Activated CD4-positive, alpha-beta T cell treated with anti-CD3 and anti-CD28 coated beads for 1 hour (primary cell): Measurements from ENCODE around the gene HIP1.
A peak's percentile ranks its signal among the peaks of the same experiment; 100 is the strongest.
"Not testable (repeated sequence)": the region's sequence is repeated elsewhere in the genome, so short reads cannot be mapped to it uniquely, and the experiment has no call there.

Source experiments
- DNase-seq: peaks from one replicate; pipeline ENCODE4 v3.0.0-alpha.2; 2020

The HIP1 gene

DNA sequence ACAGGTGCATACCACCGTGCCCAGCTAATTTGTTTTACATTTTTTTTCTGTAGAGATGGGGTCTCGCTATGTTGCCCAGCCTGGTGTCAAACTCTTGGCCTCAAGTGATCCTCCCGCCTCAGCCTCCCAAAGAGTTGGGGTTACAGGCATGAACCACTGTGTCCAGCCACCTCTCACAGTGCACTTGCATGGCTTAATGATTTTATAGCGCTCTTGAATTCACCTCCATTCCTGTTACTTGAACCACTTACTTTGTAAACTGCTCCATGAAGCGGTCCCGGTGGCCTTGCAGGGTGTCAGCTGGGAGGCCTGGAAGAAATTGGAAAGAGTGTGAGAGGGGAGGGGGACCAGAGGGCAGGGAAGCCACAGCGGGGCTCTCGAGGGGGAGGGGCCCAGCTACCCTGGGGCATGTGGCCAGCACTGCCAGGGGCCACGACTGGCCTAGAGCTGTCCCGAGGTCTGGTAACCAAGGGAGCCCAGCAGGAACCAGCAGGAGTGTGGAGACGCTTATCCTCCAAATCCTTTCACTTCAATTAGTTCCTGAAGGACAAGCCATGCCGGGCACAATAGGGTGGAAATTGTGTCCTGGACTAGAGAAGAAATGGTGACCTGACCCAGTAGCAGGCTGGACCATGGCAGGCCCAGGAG is 170.7 kb downstream of the HIP1 start:
- no peak for DNase-seq

GRCh38 chr7:75565132-75565837 is 173.5 kb downstream of the HIP1 start:
- no peak for DNase-seq

DNA sequence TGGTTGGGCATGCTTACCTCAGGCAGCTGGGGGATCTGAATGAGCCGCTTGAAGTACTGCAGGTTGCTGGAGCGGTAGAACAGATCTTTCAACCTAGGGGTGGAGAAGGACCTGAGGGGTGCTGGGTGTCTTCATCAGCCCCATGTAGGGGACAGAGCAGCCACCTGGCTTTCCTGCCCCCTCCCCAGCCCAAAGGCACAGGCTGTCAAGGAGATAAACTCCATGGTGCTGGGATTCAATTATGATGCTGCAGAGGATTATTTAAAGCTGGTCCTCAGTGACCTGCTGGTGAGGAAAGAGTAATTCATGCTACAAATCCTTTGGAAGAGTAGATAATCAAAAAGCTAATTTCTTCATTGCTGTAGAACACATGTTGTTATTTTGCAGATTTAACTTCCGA is 175.6 kb downstream of the HIP1 start:
- DNase-seq, result no peak

DNA sequence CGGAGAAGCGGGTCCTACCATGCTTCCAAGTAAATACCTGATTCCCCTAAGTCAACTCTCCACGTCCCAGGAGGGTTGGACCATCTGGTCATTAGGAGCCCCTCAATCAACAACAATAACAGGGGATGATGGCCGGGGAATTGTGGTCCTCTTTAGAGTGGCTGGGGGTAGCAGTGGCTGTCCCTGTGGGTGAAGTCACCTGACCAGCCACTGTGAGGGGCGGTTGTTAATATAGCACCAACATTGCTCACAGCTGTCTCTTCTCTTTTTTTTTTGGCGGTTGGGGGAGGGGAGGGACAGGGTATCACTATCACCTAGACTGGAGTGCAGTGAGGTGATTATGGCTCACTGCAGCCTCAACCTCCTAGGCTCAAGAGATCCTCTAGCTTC is 178.8 kb downstream of the HIP1 start:
- DNase-seq, result no peak

DNA sequence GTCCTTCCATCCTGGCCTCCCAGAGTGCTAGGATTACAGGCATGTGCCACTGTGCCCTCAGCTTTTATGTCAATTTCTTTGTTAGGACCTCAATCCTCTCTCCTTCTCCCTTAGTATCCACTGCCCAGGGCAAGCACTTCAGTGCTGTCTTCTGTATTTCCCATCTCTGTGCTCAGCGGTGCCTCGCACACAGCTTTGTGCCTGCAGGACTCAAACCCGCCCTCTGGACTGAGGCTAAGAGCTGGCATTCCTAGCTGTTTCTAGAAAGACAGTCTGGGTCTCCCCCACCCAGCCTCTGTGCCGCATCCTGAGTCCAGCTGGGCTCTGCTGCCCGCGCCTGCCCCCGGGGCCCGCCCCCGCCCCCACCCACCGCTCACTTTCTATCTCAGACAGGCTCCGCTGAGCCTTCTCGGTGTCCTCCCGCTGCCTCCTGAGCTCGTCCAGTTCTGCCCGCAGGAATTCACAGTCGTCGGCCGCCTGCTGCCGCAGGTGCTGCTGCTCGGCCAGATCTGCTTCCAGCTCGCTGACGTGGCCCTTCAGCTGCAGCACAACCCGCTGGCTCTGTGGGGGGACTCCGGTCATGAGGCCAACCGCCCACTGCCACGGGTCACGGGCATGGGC is 179.3 kb downstream of the HIP1 start:
- no peak for DNase-seq

DNA sequence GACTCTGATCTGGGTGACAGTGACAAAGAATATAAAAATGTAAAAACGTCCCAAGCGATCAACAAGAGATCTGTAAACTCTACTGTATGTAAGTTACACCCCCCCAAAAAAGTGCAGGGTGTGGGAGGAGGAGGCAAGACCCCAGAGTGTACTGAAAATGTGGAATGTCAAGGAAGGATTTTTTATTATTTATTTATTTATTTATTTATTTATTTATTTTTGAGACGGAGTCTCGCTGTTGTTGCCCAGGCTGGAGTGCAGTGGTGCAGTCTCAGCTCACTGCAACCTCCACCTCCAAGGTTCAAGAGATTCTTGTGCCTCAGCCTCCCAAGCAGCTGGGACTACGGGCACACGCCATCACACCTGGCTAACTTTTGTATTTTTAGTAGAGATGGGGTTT is 181.9 kb downstream of the HIP1 start:
- not testable (repeated sequence) for DNase-seq

GRCh38 chr7:75555736-75556135 is 183.0 kb downstream of the HIP1 start:
- no peak for DNase-seq

GRCh38 chr7:75546237-75547015 is 192.3 kb downstream of the HIP1 start:
- DNase-seq, result no peak

DNA sequence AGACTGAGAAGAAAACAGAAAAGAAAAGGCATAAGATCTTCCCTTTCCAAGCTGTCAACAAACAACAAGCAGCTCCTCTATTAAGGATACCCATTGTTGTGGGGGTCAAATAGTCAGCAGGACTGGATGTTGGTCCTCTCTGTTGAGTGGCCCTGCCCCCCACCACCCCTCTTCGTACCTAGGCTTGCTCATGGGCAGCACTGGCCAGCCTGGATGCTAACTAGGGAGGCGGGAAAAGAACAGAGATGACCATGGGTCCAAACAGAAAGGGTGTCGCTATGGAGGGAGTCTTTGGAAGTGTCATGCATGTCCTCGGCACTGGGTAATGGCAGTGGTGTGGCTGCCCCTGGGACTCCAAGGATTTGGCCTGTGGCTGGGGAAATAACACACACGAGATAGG is 201.0 kb downstream of the HIP1 start:
- no peak for DNase-seq

GRCh38 chr7:75536940-75537538 is 201.7 kb downstream of the HIP1 start:
- DNase-seq, result no peak

GRCh38 chr7:75536491-75536890 is 202.2 kb downstream of the HIP1 start:
- DNase-seq, result no peak

DNA sequence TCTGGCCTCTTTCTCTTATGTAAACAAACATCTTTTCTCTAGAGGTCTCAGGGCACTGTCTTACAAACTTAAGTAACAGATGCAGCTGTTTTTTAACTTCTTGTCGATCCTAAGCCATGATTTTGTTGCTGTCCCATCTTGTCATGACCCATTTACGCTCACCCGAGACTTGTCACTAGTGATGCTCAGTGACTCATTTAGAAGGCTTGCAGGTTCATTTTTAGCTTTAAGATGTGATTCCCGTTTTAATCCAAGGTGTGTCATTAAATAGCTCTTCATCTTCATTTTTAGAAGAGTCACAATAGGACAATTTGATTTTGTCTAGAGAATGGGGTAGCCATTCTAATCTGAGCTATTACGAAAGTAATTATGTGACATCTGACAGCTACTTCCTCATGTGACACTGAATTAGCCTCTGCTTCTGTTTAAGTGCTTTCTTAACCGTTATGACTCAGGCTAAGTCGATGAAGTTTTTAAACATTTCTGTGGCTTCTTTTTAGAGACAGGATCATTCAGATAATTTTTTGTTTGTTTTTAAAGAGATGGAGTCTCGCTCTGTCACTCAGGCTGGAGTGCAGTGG is 203.9 kb downstream of the HIP1 start:
- no peak for DNase-seq

GRCh38 chr7:75533926-75534325 is 204.8 kb downstream of the HIP1 start:
- no peak for DNase-seq

- no peak for DNase-seq
Observed at GRCh38 chr7:75532639-75533038, 206.1 kb downstream of the HIP1 start.

DNA sequence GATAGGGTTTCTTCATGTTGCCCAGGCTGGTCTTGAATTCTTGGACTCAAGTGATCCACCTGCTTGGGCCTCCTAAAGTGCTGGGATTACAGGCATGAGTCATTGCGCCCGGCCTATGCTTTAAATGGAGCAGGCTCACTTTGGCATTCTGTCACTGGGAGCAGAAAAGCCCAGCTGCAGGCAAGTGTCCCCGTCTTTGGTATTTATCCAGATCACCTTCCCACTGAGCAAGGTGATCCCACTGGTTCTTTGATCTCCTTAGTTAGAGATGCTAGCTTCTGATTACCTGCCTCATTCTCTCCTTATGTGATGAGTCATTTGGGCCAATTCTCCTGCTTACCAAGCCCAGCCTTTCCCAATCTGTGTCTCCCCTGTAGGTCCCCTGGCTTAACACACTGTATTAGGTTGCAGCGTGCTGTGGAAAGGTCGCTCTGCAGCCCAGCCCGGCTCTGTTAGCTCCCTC is 207.4 kb downstream of the HIP1 start:
- no peak for DNase-seq

DNA sequence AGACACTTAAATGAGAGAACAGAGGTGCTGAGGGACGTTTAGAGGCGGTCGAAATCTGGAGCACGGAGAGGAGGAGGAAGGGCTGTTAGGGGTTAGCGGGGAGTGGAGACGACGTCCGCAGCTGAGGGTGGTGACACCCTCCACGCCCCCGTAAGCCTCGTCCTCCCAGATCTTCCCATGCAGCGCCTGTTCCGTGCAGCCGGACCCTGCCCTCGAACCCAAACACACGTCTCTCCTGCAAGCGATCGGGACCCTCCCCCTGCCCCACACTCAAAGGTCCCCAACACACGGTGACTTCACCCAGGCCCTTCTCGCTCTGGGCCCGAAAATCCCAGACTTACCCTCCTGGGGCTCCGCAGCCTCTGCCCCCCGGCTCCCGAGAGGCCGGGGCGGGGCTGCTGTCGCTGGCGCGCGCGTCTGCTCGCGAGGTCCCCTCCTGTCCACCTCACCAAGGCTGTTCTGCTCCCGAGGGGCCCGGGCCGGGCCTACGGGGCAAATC is 211.5 kb downstream of the HIP1 start:
- not testable (repeated sequence) for DNase-seq

DNA sequence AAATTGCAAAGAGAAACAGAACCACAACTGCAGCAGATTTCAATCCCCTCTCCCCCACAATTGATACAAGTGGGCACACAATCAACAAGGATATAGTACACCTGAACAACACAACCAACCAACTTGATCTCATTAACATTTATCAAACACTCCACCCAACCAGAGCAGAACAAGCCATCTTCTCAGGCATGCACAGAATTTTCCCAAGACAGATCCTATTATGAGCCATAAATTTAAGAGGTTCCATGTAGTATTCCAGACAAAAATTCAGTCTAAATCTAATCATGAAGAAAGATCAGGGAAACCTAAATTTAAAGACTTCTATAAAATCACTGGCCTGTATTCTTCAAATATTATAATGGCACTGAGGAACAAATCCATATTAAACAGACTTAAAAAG is 217.0 kb downstream of the HIP1 start:
- DNase-seq, result not testable (repeated sequence)

- not testable (repeated sequence) for DNase-seq
Observed at GRCh38 chr7:75518842-75519241, 219.9 kb downstream of the HIP1 start.

DNA sequence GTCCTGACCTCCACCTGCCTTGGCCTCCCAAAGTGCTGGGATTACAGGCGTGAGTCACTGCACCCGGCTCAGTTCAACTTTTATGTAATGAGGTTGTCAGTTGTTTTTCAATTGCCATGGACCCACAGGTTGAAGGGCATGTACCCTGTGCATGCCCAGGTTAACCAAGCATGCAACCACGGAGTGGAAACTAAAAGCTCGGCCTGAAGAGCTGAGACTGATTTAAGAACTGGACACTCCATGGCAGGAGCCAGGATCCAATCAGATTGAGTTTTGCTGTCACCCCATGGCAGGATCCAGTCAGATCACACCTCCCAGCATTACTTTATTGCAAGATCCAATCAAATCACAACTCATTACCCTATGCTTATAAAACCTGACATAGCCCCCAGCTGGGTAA is 229.7 kb downstream of the HIP1 start:
- not testable (repeated sequence) for DNase-seq

DNA sequence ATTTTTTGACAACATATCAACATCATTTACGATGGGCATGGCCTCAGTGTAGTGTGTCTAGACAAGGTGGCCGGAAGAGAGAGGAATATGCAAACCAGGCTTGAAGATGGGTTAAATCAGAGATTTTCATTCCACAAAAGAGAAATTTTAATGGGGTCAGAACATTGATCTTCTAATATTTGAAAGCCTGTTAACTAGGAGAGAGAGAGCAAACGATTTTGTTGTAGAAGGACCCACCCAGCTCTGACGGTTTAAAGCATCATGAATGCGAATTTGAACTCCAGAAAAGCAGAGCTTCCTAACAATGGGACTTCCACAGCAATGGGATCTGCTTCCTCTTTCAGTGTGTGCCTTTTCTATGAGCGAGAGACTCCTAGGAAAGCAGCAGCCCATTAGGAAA is 246.7 kb downstream of the HIP1 start, which contains the start of gene SPDYE5:
Gene SPDYE5 (plus strand): TSS at position 301 of the 400 bp plus-strand sequence. CDS start 1,728 bp downstream, outside the sequence.
- DNase-seq, result not testable (repeated sequence)

DNA sequence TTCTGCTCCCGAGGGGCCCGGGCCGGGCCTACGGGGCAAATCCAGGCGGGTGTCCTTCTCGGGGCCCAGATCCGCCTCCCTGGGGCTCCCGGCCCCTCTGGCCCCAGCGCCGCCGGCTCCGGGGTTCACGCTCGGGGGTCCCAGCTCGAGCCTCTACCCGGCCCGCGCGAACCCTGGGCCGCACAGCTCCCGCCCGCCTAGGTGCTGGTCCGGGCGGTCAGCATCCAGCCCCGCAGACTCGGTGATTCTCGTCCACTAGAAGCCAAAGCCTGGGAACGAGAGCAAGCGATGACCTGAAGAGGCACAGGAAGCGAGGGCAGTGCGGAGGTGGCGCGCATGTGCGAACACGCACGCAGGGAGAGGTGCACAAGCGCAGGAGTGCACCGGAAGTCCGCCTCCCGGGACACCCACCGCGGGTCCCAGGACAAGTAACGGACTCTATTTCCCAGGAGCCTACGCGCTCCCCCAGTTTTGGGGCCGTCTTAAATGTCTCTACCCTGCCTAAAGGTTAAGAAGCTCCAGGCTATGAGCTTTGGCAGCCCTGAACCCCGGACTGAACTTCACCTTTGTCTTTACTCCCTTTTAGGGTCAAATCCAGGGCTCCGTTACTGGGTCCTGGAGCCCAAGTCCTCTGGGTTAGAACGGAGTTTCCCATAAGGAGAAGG is 252.6 kb downstream of the HIP1 start, which contains the start of gene POM121C:
Gene POM121C (minus strand): TSS at position 321 of the 665 bp plus-strand sequence. CDS start 44,803 bp downstream, outside the sequence.
- peak; percentile 74 for DNase-seq
